Right lobe of liver (tissue), 6 donors: ENCODE results near the gene DDX54. TPM values are rescaled to one million over a fixed set of nuclear protein-coding genes. Genes with fewer than 3 reads are reported as not detected.
A peak's percentile ranks its signal among the peaks of the same experiment; 100 is the strongest.

Source experiments
- ATAC-seq, 4 donors: fragments of 200-7000 bp; cut with Tn5 transposase; one replicate each; pipeline ENCODE4 v1.9.1; 2020; ENCODE audit warnings: mild to moderate bottlenecking in 4 of 4, moderate library complexity in 4 of 4
- DNase-seq, 3 donors: peaks; one replicate each; pipeline ENCODE4 v3.0.0-alpha.2; 2020
- H3K27ac ChIP-seq, 3 donors: fragments of 200-600 bp; one replicate each; pipeline ENCODE4 v1.8.0; 2022
- H3K27me3 ChIP-seq, 2 donors: fragments of 200-600 bp; one replicate each; pipeline ENCODE4 v1.8.0; 2022
- H3K36me3 ChIP-seq, 4 donors: fragments of 200-600 bp; sonication (generic) in 1 of 4; one replicate each; pipeline versions ENCODE4 v1.5.1 to v1.8.0; 2017 to 2022; ENCODE audit warnings: control low read depth in 1 of 4
- H3K4me1 ChIP-seq, 4 donors: fragments of 200-600 bp; sonication (generic) in 1 of 4; one replicate each; pipeline versions ENCODE4 v1.5.1 to v1.8.0; 2017 to 2022; ENCODE audit warnings: control low read depth in 1 of 4
- H3K4me3 ChIP-seq, 3 donors: fragments of 200-600 bp; one replicate each; pipeline ENCODE4 v1.8.0; 2022
- H3K9me3 ChIP-seq, 4 donors: fragments of 200-600 bp; sonication (generic) in 1 of 4; one replicate each; pipeline versions ENCODE4 v1.5.1 to v1.8.0; 2017 to 2022; ENCODE audit warnings: control low read depth in 1 of 4
- CTCF ChIP-seq, 4 donors: fragments of 200-600 bp in 3 of 4; fragments of 450-650 bp in 1 of 4; IDR thresholded peaks; one replicate each; pipeline versions ENCODE4 v1.5.1 to v1.8.0; 2016 to 2022; ENCODE audit warnings: antibody characterized with exemption in 4 of 4, mild to moderate bottlenecking in 2 of 4
- POLR2A ChIP-seq: fragments of 450-650 bp; IDR thresholded peaks from one replicate; pipeline ENCODE4 v1.6.1; 2017; ENCODE audit warnings: antibody characterized with exemption, mild to moderate bottlenecking
- WGBS: methylation state at CpG from one replicate; pipeline ENCODE4 v1.1.6; 2018; ENCODE audit warnings: low coverage, low lambda C conversion rate; ENCODE audit not compliant: insufficient coverage; ENCODE audit errors: missing lambda C conversion rate; 5-methylcytosine and 5-hydroxymethylcytosine counted together
- intact Hi-C, 2 donors: fragments of 100-400 bp; cut with DNase I; formaldehyde crosslinking; loops; one replicate each; pipeline versions ENCODE4 v1.11.2 to v1.14.1; 2022
- total RNA-seq, 6 experiments: library from RNA; depleted of rRNA in 2 of 6; stranded (reverse); fragments of >200 nt in 2 of 6; fragmentation: NEBNext Ultra II Directional in 3 of 6; extraction: Animal tissue kit (Norgen Biotek cat#: 25700) in 3 of 6; gene quantifications; one replicate each; pipeline versions ENCODE4 v1.1.0 to v1.2.4, GENCODE V29; 2016 to 2023
- donor health status: DM: no; HTN: yes; CAD: no.
- donor health status: DM: no; HTN: no; CAD: no.
- donor health status: DM: no; HTN: no; CAD: no.
- donor health status: DM: no; HTN: yes; CAD: no.
- donor health status: DM: no; HTN: yes; CAD: no.

DDX54 gene
- total RNA-seq, 6 experiments from 2014 or later = 22.8 to 43.8 (median 31.1) TPM

- intact Hi-C loops = no loop called here
- H3K4me1 ChIP-seq = peaks cover 0 to 11% (median 3%) of the 10 kb centered on the region in 4 donors
- H3K27me3 ChIP-seq = no peaks in the 10 kb centered on the region
- TF ChIP-seq POLR2A = no peak
- no peak for TF ChIP-seq CTCF (IDR thresholded peaks at IDR 0.05)
- H3K9me3 ChIP-seq = no peaks in the 10 kb centered on the region
- no peak for DNase-seq
- no peak overlapping the region for H3K4me3 ChIP-seq
- peaks cover 0 to 40% (median 29%) of the 10 kb centered on the region in 4 donors for H3K36me3 ChIP-seq
- WGBS = 88% methylated on average over 1 of the region's 4 CpGs
- no peak for ATAC-seq
- no peak overlapping the region for H3K27ac ChIP-seq
Observed at GRCh38 chr12:113180333-113180732, 4.9 kb downstream of the DDX54 start.

GRCh38 chr12:113179023-113179422 is 6.3 kb downstream of the DDX54 start:
- DNase-seq (no peak), ATAC-seq (no peak)
- peaks cover 0 to 6% (median 1%) of the 10 kb centered on the region in 4 donors for H3K4me1 ChIP-seq
- TF ChIP-seq CTCF (IDR thresholded peaks at IDR 0.05) (no peak), POLR2A (no peak)
- H3K27ac ChIP-seq = no peak overlapping the region
- WGBS = 73% methylated on average over 2 of the region's 14 CpGs
- intact Hi-C loops = loop anchor here in 1 of 2 donors (10.0 kb wide), 1 partner anchor 134 kb away; no protein-coding TSS in a partner anchor
- H3K36me3 ChIP-seq = peaks cover 0 to 49% (median 34%) of the 10 kb centered on the region in 4 donors
- H3K27me3 ChIP-seq = no peaks in the 10 kb centered on the region
- H3K4me3 ChIP-seq = no peak overlapping the region
- no peaks in the 10 kb centered on the region for H3K9me3 ChIP-seq

- no peaks in the 10 kb centered on the region for H3K9me3 ChIP-seq
- WGBS = 28% methylated on average over 3 of the region's 32 CpGs
- no peaks in the 10 kb centered on the region for H3K27me3 ChIP-seq
- no peak overlapping the region for H3K4me3 ChIP-seq
- ATAC-seq (peak; percentile 87 to 95 (median 90)), DNase-seq (peak; percentile 67 to 76 (median 71))
- peaks cover 15 to 86% (median 47%) of the 10 kb centered on the region in 4 donors for H3K36me3 ChIP-seq
- no peak overlapping the region for H3K27ac ChIP-seq
- intact Hi-C loops = loop anchor here in 1 of 2 donors (10.0 kb wide), 1 partner anchor 130 kb away; no protein-coding TSS in a partner anchor
- no peaks in the 10 kb centered on the region for H3K4me1 ChIP-seq
- TF ChIP-seq CTCF (IDR thresholded peaks at IDR 0.05) = peak; percentile 85 to 100 (median 98)
- TF ChIP-seq POLR2A = no peak
Observed at GRCh38 chr12:113174461-113175384, 10.6 kb downstream of the DDX54 start.

- no peak for ATAC-seq
- no peak for TF ChIP-seq POLR2A
- no peak for TF ChIP-seq CTCF (IDR thresholded peaks at IDR 0.05)
- Histone ChIP-seq H3K4me3 (no peak overlapping the region), H3K36me3 (peaks cover 17 to 87% (median 44%) of the 10 kb centered on the region in 4 donors), H3K9me3 (no peaks in the 10 kb centered on the region), H3K27me3 (no peaks in the 10 kb centered on the region), H3K4me1 (no peaks in the 10 kb centered on the region), H3K27ac (no peak overlapping the region)
- no peak for DNase-seq
- intact Hi-C loops = loop anchor here in 1 of 2 donors (10.0 kb wide), 1 partner anchor 128 kb away; no protein-coding TSS in a partner anchor
- WGBS = 86% methylated on average over 7 of the region's 7 CpGs
Observed at GRCh38 chr12:113173081-113173698, 12.1 kb downstream of the DDX54 start.
